HEK293 (cell line): Measurements from ENCODE around the gene ACIN1.
A peak's percentile ranks its signal among the peaks of the same experiment; 100 is the strongest.

Experiments
- CTCF ChIA-PET: fragments of 350-600 bp; formaldehyde crosslinking; extraction: SDS; loops from one replicate; lab custom pipeline; 2021; ENCODE audit warnings: antibody characterized with exemption; lab: Yijun Ruan, JAX
- POLR2A ChIA-PET: fragments of 300-600 bp; formaldehyde crosslinking; extraction: SDS; loops from one replicate; lab custom pipeline; 2020; ENCODE audit warnings: antibody characterized with exemption, inconsistent platforms; lab: Yijun Ruan, JAX
- H3K27ac ChIP-seq: fragments of 200-500 bp; sonication (Bioruptor generic); 2 replicates; pipeline ENCODE4 v1.5.1; 2014; ENCODE audit warnings: low read depth, low read length, control low read depth, inconsistent platforms; ENCODE audit errors: extremely low read depth
- H3K36me3 ChIP-seq, 2 experiments: fragments of 200-500 bp in 1 of 2; sonication (Bioruptor generic) in 1 of 2; 1 replicate in 1 of 2; 2 replicates in 1 of 2; pipeline ENCODE4 v1.5.1; 2014 to 2017; ENCODE audit warnings: inconsistent platforms in 2 of 2, low read length in 2 of 2; ENCODE audit not compliant: control insufficient read depth in 2 of 2, insufficient read depth in 1 of 2
- H3K4me1 ChIP-seq: fragments of 200-500 bp; sonication (Bioruptor generic); 2 replicates; pipeline ENCODE4 v1.5.1; 2014; ENCODE audit warnings: mild to moderate bottlenecking, low read length, inconsistent platforms; ENCODE audit not compliant: control insufficient read depth, insufficient read depth
- H3K4me3 ChIP-seq: 2 replicates; pipeline ENCODE4 v1.5.1; 2011; ENCODE audit warnings: low read depth, mild to moderate bottlenecking, control low read depth, low read length, moderate library complexity
- H3K9me3 ChIP-seq: fragments of 200-500 bp; sonication (Bioruptor generic); 2 replicates; pipeline ENCODE4 v1.5.1; 2014; ENCODE audit warnings: low read depth, low read length, inconsistent platforms; ENCODE audit not compliant: control insufficient read depth, insufficient read depth
- SP2 ChIP-seq: fragments of 450-650 bp; formaldehyde crosslinking; IDR thresholded peaks from 2 replicates; pipeline ENCODE4 v1.5.1; 2016; ENCODE audit warnings: missing biosample characterization, missing genetic modification characterization
- ZBTB44 ChIP-seq: fragments of 450-650 bp; IDR thresholded peaks from 2 replicates; pipeline ENCODE4 v1.5.1; 2018; ENCODE audit warnings: missing biosample characterization, mild to moderate bottlenecking, missing genetic modification characterization
- ZBTB8A ChIP-seq: fragments of 450-650 bp; formaldehyde crosslinking; IDR thresholded peaks from 2 replicates; pipeline ENCODE4 v1.5.1; 2016; ENCODE audit warnings: missing biosample characterization, missing genetic modification characterization
- ZFP69B ChIP-seq: fragments of 450-650 bp; formaldehyde crosslinking; IDR thresholded peaks from 2 replicates; pipeline ENCODE4 v1.5.1; 2016; ENCODE audit warnings: missing biosample characterization, missing genetic modification characterization
- ZNF112 ChIP-seq: fragments of 450-650 bp; formaldehyde crosslinking; IDR thresholded peaks from 2 replicates; pipeline ENCODE4 v1.5.0; 2017; ENCODE audit warnings: missing biosample characterization, missing genetic modification characterization
- ZNF184 ChIP-seq: fragments of 450-650 bp; IDR thresholded peaks from 2 replicates; pipeline ENCODE4 v1.5.1; 2018; ENCODE audit warnings: missing biosample characterization, mild to moderate bottlenecking, missing genetic modification characterization
- ZNF19 ChIP-seq: fragments of 450-650 bp; formaldehyde crosslinking; IDR thresholded peaks from 2 replicates; pipeline ENCODE4; 2016; ENCODE audit warnings: missing biosample characterization, missing genetic modification characterization, low read depth
- ZNF223 ChIP-seq: fragments of 450-650 bp; formaldehyde crosslinking; IDR thresholded peaks from 2 replicates; pipeline ENCODE4 v1.5.1; 2016; ENCODE audit warnings: missing biosample characterization, missing genetic modification characterization
- ZNF26 ChIP-seq: fragments of 450-650 bp; formaldehyde crosslinking; IDR thresholded peaks from 2 replicates; pipeline ENCODE4 v1.5.1; 2016; ENCODE audit warnings: missing biosample characterization, missing genetic modification characterization
- ZNF335 ChIP-seq: fragments of 450-650 bp; formaldehyde crosslinking; conservative IDR thresholded peaks from 2 replicates; pipeline ENCODE4 v1.5.1; 2016; ENCODE audit warnings: missing biosample characterization, missing genetic modification characterization
- ZNF37A ChIP-seq: fragments of 450-650 bp; IDR thresholded peaks from 2 replicates; pipeline ENCODE4 v1.5.1; 2018; ENCODE audit warnings: missing biosample characterization, missing genetic modification characterization
- ZNF501 ChIP-seq: fragments of 450-650 bp; formaldehyde crosslinking; IDR thresholded peaks from 2 replicates; pipeline ENCODE4 v1.5.1; 2016; ENCODE audit warnings: missing biosample characterization, missing genetic modification characterization
- ZNF510 ChIP-seq: fragments of 450-650 bp; formaldehyde crosslinking; IDR thresholded peaks from 2 replicates; pipeline ENCODE4 v1.5.1; 2018; ENCODE audit warnings: mild to moderate bottlenecking, missing genetic modification characterization, missing biosample characterization; ENCODE audit not compliant: insufficient replicate concordance
- ZNF600 ChIP-seq: fragments of 450-650 bp; formaldehyde crosslinking; IDR thresholded peaks from 2 replicates; pipeline ENCODE4 v1.5.1; 2016; ENCODE audit warnings: missing biosample characterization, missing genetic modification characterization
- ZNF623 ChIP-seq: fragments of 450-650 bp; formaldehyde crosslinking; IDR thresholded peaks from 2 replicates; pipeline ENCODE4 v1.5.1; 2016; ENCODE audit warnings: missing biosample characterization, missing genetic modification characterization
- ZNF629 ChIP-seq: fragments of 450-650 bp; formaldehyde crosslinking; IDR thresholded peaks from 2 replicates; pipeline ENCODE4 v1.5.1; 2017; ENCODE audit warnings: missing biosample characterization, missing genetic modification characterization
- ZNF660 ChIP-seq: fragments of 450-650 bp; IDR thresholded peaks from 2 replicates; pipeline ENCODE4 v1.5.1; 2018; ENCODE audit warnings: missing biosample characterization, mild to moderate bottlenecking, missing genetic modification characterization
- ZNF677 ChIP-seq: fragments of 450-650 bp; IDR thresholded peaks from 2 replicates; pipeline ENCODE4 v1.5.0; 2018; ENCODE audit warnings: missing biosample characterization, mild to moderate bottlenecking, missing genetic modification characterization, moderate library complexity
- ZNF701 ChIP-seq: fragments of 450-650 bp; formaldehyde crosslinking; IDR thresholded peaks from 2 replicates; pipeline ENCODE4 v1.5.1; 2016; ENCODE audit warnings: missing biosample characterization, missing genetic modification characterization
- ZNF747 ChIP-seq: fragments of 450-650 bp; formaldehyde crosslinking; IDR thresholded peaks from 2 replicates; pipeline ENCODE4 v1.5.1; 2016; ENCODE audit warnings: missing biosample characterization, missing genetic modification characterization
- ZNF843 ChIP-seq: fragments of 450-650 bp; formaldehyde crosslinking; IDR thresholded peaks from 2 replicates; pipeline ENCODE4 v1.5.1; 2016; ENCODE audit warnings: missing biosample characterization, missing genetic modification characterization
- ZSCAN23 ChIP-seq: fragments of 450-650 bp; formaldehyde crosslinking; IDR thresholded peaks from 2 replicates; pipeline ENCODE4 v1.5.1; 2016; ENCODE audit warnings: missing biosample characterization, missing genetic modification characterization
- TF ChIP-seq, protein P1 (sequence below): sonication (generic); formaldehyde crosslinking; IDR thresholded peaks from 2 replicates; pipeline ENCODE4 v1.8.1; 2022; ENCODE audit warnings: mild to moderate bottlenecking, moderate library complexity, missing genetic modification reagents
- TF ChIP-seq, protein P2 (sequence below): fragments of 450-650 bp; formaldehyde crosslinking; IDR thresholded peaks from 2 replicates; pipeline ENCODE4 v1.5.1; 2016; ENCODE audit warnings: missing biosample characterization, missing genetic modification characterization

ACIN1 gene

DNA sequence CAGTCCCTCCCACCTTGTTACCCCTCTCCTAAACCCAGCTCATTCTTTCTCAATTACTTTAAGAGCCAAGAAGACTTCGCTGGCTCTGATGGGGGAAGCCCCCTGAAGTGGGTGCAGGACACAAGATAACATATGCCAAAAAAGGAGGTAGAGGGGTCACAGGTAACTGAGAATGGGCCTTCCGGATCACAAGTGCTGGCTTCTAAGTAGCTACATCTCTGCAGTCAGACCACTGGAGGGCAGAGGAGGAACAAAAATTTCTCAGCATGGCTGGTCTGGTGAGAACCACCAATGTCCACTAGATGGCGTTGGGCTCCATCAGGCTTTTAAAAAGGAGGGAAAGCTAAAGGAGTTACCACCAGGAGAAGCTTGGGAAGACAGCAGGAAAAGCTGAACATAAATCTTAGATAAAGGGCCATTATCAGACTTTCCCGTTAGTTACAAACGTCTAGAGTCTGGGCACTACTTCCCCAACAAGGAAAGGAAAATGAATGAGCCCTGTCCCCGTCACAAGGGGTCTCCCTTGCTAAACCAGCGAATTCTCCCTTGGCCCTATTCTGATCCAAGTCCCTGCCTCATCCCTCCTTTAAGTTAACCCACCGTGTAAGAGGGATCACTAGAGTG, 26.0 kb downstream of the ACIN1 start (continued):
- TF ChIP-seq, protein P1, sequence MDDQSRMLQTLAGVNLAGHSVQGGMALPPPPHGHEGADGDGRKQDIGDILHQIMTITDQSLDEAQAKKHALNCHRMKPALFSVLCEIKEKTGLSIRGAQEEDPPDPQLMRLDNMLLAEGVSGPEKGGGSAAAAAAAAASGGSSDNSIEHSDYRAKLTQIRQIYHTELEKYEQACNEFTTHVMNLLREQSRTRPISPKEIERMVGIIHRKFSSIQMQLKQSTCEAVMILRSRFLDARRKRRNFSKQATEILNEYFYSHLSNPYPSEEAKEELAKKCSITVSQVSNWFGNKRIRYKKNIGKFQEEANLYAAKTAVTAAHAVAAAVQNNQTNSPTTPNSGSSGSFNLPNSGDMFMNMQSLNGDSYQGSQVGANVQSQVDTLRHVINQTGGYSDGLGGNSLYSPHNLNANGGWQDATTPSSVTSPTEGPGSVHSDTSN (CRISPR knock-in tag), result no peak
- TF ChIP-seq SP2 (tag by site-specific recombination) (no peak), ZNF747 (tag by site-specific recombination) (no peak), ZNF335 (tag by site-specific recombination) (no peak), ZSCAN23 (tag by site-specific recombination) (no peak), ZNF660 (tag by site-specific recombination) (peak; percentile 39; the same call in 1 of the 2 replicates), ZNF843 (tag by site-specific recombination) (no peak), ZNF600 (tag by site-specific recombination) (no peak), ZNF112 (tag by site-specific recombination) (no peak)
- TF ChIP-seq, protein P2, sequence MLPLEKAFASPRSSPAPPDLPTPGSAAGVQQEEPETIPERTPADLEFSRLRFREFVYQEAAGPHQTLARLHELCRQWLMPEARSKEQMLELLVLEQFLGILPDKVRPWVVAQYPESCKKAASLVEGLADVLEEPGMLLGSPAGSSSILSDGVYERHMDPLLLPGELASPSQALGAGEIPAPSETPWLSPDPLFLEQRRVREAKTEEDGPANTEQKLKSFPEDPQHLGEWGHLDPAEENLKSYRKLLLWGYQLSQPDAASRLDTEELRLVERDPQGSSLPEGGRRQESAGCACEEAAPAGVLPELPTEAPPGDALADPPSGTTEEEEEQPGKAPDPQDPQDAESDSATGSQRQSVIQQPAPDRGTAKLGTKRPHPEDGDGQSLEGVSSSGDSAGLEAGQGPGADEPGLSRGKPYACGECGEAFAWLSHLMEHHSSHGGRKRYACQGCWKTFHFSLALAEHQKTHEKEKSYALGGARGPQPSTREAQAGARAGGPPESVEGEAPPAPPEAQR (tag by site-specific recombination), result no peak

- ChIA-PET CTCF (interaction anchor here (0.6 to 3.4 kb wide), 60 partner anchors 9 to 1006 kb away, joined by 3 to 58 read pairs (median 5); partner anchors contain the start of genes ACIN1, AJUBA, C14orf119 and CDH24), POLR2A (interaction anchor here (0.5 to 2.0 kb wide), 14 partner anchors 9 to 139 kb away, joined by 3 to 20 read pairs (median 4); partner anchors contain the start of genes ACIN1, AJUBA, C14orf119 and PRMT5)
- Histone ChIP-seq H3K36me3 (peaks cover 35 to 70% of the 10 kb centered on the region in 2 experiments), H3K4me3 (no peak overlapping the region), H3K27ac (0 out of 2 replicates have a peak overlapping the region, but pooled peaks have one; percentile 66), H3K4me1 (peaks cover 16% of the 10 kb centered on the region), H3K9me3 (no peaks in the 10 kb centered on the region)
- 0 out of 2 replicates have a peak, but pooled peaks have one; percentile 21 for TF ChIP-seq SP2 (tag by site-specific recombination)
- no peak for TF ChIP-seq ZNF701 (tag by site-specific recombination)
Measured at GRCh38 chr14:23067847-23068788, 26.8 kb downstream of the ACIN1 start.

DNA sequence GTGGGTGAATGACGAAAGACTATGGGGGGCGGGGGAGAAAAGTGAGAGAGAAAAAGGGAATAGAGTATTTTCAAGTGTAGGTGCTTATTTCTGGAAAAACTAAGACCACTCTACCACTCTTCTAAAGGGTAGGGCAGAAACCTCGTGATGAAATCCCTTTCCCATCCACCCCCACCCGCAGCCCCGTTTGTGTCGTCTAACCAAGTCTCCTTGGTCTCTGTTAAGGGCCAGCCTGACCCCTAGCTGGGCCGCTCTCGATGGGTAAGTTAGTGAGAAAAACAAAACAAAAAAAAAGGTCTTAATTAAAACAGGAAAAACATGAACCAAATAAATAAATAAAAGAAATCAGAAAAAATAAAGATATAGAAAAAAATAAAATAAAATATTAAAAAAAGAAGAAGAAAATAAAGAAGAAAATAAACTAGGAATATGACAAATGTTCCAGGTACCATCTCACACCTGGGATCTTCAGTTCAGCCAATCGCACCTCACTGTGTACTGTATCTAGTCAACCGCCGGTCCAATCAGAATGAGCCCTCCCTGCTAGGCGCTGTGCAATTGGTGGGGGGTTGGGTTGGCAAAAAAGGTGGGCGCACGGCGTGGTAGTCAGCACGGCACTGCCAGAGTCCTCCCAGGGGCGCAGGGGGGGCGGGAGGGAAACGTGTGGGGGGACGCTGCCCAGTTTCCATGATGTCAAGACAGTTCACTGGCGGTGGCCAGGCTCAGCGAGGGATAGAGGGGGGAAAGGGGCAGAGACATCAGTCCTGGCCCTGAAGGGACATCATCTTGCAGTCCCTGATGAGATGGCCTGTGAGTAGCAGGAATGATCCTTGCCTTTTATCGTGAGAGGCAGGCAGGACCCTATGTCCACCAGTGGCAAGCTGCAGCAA, 27.8 kb downstream of the ACIN1 start:
- peaks cover 13% of the 10 kb centered on the region for H3K4me1 ChIP-seq
- no peak overlapping the region for H3K4me3 ChIP-seq
- CTCF ChIA-PET, result interaction anchor here (0.7 to 3.4 kb wide), 11 partner anchors 8 to 1007 kb away, joined by 3 to 58 read pairs (median 12); partner anchors contain the start of gene CDH24
- POLR2A ChIA-PET, result interaction anchor here (0.8 to 2.0 kb wide), 5 partner anchors 8 to 94 kb away, joined by 3 to 20 read pairs (median 7); partner anchors contain the start of genes ACIN1 and C14orf119
- H3K36me3 ChIP-seq, result peaks cover 35 to 75% of the 10 kb centered on the region in 2 experiments
- no peak overlapping the region; the same call in 1 of the 2 replicates for H3K27ac ChIP-seq
- H3K9me3 ChIP-seq, result no peaks in the 10 kb centered on the region
- TF ChIP-seq ZBTB8A (tag by site-specific recombination), result no peak
- no peak for TF ChIP-seq ZNF629 (tag by site-specific recombination)
- no peak for TF ChIP-seq ZNF26 (tag by site-specific recombination)
- TF ChIP-seq ZBTB44 (tag by site-specific recombination), result no peak
- no peak for TF ChIP-seq ZNF19 (tag by site-specific recombination)
- no peak for TF ChIP-seq ZNF223 (tag by site-specific recombination)
- TF ChIP-seq ZNF184, result no peak
- TF ChIP-seq ZNF677 (tag by site-specific recombination), result no peak
- no peak for TF ChIP-seq ZNF510 (tag by site-specific recombination)
- TF ChIP-seq ZNF501, result no peak
- TF ChIP-seq ZNF660 (tag by site-specific recombination), result no peak
- no peak for TF ChIP-seq ZNF623
- no peak for TF ChIP-seq ZNF37A
- TF ChIP-seq ZFP69B (tag by site-specific recombination), result no peak
